ENCODE data around the gene SLC2A9. TPM values are rescaled to one million over a fixed set of nuclear protein-coding genes. Genes with fewer than 3 reads are reported as not detected.
A peak's percentile ranks its signal among the peaks of the same experiment; 100 is the strongest.

SLC2A9 gene
- total and polyA plus RNA-seq, 2 of the 4 experiments (the other 2 are of a cell fraction), result 0.72 to 2.1 TPM

- H2AK5ac ChIP-seq (ENCODE audit: low read depth, low read length), result no peak overlapping the region
- H3K14ac ChIP-seq (replicated peaks; ENCODE audit: low read depth, low read length), result no peak overlapping the region
- no peaks in the 10 kb centered on the region; the same call in 1 of the 2 replicates for H3K27me3 ChIP-seq (ENCODE audit: control insufficient read depth, insufficient read depth, low read length)
- ChIA-PET CTCF (no interaction called here), POLR2A (ENCODE audit: unreplicated experiment) (no interaction called here)
- no peak for TF ChIP-seq CHD1 (IDR thresholded peaks at IDR 0.05; ENCODE audit: low read depth, low read length)
- TF ChIP-seq SMC3 (IDR thresholded peaks at IDR 0.05; ENCODE audit: low read depth, low read length), result no peak
- no peak for TF ChIP-seq BHLHE40 (IDR thresholded peaks at IDR 0.05; ENCODE audit: low read depth, low read length)
- no peak for TF ChIP-seq MXI1 (IDR thresholded peaks at IDR 0.05; ENCODE audit: borderline replicate concordance, low read depth, low read length)
- TF ChIP-seq RFX5 (IDR thresholded peaks at IDR 0.05; ENCODE audit: low read depth, low read length), result no peak
- no peak overlapping the region for H2BK15ac ChIP-seq (ENCODE audit: low read depth, low read length)
- no peak overlapping the region for H3K4me2 ChIP-seq (ENCODE audit: low read depth, low read length)
- no peak overlapping the region for H2AFZ ChIP-seq (replicated peaks; ENCODE audit: low read length, poor library complexity)
- H4K20me1 ChIP-seq (ENCODE audit: insufficient read depth, low read length), result no peaks in the 10 kb centered on the region
- in situ Hi-C loops (cut with MboI; ENCODE audit: low sequenced_read_pairs), result no loop called here
- H3K4me1 ChIP-seq (ENCODE audit: control insufficient read depth, insufficient read depth, low read length), result no peaks in the 10 kb centered on the region
- H4K91ac ChIP-seq (ENCODE audit: insufficient read depth, low read depth, low read length), result no peak overlapping the region
- H3K18ac ChIP-seq (ENCODE audit: low read depth, low read length), result no peak overlapping the region
- no peak overlapping the region for H3K27ac ChIP-seq (ENCODE audit: insufficient read depth, low read length)
- no peaks in the 10 kb centered on the region for H3K36me3 ChIP-seq (ENCODE audit: control insufficient read depth, insufficient read depth, low read length)
- H3K56ac ChIP-seq (ENCODE audit: extremely low read depth, insufficient read depth, low read length), result no peak overlapping the region
- dilution Hi-C loops (cut with HindIII; ENCODE audit: low sequenced_read_pairs, unreplicated experiment), result no loop called here
- H2BK120ac ChIP-seq (ENCODE audit: low read depth, low read length), result no peak overlapping the region
- H4K8ac ChIP-seq (ENCODE audit: low read depth in 2 of 2, low read length in 2 of 2), result no peak overlapping the region
- BruUV-seq (replicated peaks), result no TSS peak
- H3K9me1 ChIP-seq (ENCODE audit: insufficient read depth, low read length), result no peaks in the 10 kb centered on the region
- ATAC-seq (ENCODE audit: low read depth) (peak; percentile 72), DNase-seq (peak; percentile 13)
- no peaks in the 10 kb centered on the region for H3K79me1 ChIP-seq (ENCODE audit: low read depth in 1 of 2, low read length in 2 of 2)
- H3K9me3 ChIP-seq (ENCODE audit: control insufficient read depth, insufficient read depth, low read length), result no peaks in the 10 kb centered on the region
- H3K4me3 ChIP-seq (ENCODE audit: insufficient read depth, low read depth, low read length), result no peak overlapping the region
- no CpG with 5 or more reads among the region's 4 CpGs for WGBS, 2 experiments (ENCODE audit: extremely low coverage in 2 of 2, insufficient read length in 1 of 2)
- no peak overlapping the region for H4K5ac ChIP-seq (ENCODE audit: low read depth, low read length)
- no peak overlapping the region for H2BK20ac ChIP-seq (ENCODE audit: low read depth, low read length)
- intact Hi-C loops (cut with micrococcal nuclease), result no loop called here
- H3K23ac ChIP-seq (ENCODE audit: low read depth, low read length), result no peak overlapping the region
- no peak overlapping the region for H3K9ac ChIP-seq (ENCODE audit: low read depth, low read length)
- no peak overlapping the region for H2AK9ac ChIP-seq (replicated peaks; ENCODE audit: low read depth, low read length, poor library complexity)
- no peak overlapping the region for H3K4ac ChIP-seq (ENCODE audit: low read depth, low read length)
- H2BK5ac ChIP-seq (ENCODE audit: low read depth, low read length, poor library complexity, severe bottlenecking), result no peak overlapping the region
Observed at GRCh38 chr4:9924750-9925149, 96.5 kb downstream of the SLC2A9 start.
